ENCODE measurements around the gene SLC12A5.

GRCh38 chr20:46025376-46025783 lies 3.6 kb upstream of the SLC12A5 start:
- no peak for TF ChIP-seq POLR2AphosphoS5 (IDR thresholded peaks at IDR 0.05)
- TF ChIP-seq POLR2A (IDR thresholded peaks at IDR 0.05): no peak
- TF ChIP-seq CTCF (IDR thresholded peaks at IDR 0.05): no peak
- TF ChIP-seq EP300 (IDR thresholded peaks at IDR 0.05): no peak

Data from stomach (tissue), 4 donors.